GM11168 (cell line): ENCODE data around the gene LRTM2.

Experiments used
- in situ Hi-C: fragments of 300-500 bp; cut with MboI; formaldehyde crosslinking; loops from one replicate; pipeline ENCODE4 v1.12.0; 2022; ENCODE audit warnings: low sequenced_read_pairs; ENCODE audit not compliant: unreplicated experiment

Gene LRTM2

DNA sequence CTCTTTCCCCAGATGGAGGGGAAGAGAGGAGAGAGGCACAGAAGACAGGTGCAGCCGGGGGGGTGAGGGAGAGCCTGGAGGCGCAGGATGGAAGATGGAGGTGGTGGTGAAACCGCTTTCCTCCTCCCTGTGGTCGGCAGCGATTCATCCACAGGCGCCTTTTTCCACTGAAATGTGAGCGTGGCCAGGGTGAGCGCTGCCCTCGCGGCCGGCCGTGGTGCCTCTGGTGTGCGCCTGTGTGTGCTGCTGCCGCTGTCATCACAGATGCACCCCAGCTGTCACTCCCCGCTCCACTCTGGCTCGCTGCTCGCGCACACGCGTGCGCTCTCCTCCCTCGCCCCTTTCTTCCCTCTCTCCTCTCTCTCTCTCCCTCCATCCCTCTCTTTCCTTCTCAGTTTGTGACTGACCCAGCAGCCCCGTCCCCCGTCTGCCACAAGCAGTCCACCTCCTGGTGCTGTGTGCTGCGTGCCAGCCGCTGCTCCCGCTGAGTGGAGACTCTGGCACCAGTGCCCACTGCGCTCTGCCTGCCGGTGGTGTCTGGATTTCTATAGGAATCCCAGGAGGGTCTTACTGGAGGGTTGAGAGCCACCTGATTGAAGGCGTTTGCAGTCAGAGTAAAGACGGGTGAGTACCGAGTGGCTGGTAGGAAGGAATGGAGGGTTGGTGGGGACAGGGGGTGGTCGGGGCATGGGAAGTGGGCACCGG, at the start of gene LRTM2:
Gene LRTM2 (plus strand): TSS at position 375 of the 705 bp plus-strand sequence. CDS start 7,584 bp downstream, outside the sequence.
- in situ Hi-C loops, result no loop called here

DNA sequence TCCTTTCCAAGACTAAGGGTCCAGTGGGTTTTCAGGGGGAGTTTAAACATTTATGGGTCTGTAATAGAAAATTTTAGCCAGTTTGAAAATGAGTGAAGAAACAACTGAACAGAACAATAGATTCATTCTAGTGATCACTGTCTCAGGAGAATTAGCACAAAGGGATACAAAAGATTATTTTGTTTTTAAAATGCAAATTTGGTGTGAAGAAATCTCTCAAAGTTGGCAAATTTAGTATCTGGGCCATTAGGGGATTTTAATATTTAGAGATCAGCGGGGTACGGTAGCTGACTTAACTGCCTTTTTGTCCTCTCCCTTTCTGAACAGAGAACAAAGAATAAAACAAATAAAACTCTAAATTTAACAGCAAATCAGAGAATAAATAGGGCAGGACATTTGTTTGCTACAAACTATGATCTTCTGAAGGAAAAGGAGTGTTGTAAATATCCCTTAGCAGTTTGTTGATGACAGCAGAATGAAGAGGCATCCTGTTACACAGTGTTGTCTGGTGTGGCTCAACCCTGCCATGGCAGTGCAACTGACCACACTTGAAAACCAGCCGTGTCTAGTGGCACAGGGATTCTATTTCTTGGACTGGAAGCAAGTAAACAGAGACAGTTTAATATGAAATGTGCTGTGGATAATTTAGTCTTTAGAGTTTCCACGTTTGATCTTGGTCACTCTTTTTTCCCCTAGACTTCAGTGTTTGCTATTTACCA, 46.3 kb upstream of the LRTM2 start:
- in situ Hi-C loops, result no loop called here

DNA sequence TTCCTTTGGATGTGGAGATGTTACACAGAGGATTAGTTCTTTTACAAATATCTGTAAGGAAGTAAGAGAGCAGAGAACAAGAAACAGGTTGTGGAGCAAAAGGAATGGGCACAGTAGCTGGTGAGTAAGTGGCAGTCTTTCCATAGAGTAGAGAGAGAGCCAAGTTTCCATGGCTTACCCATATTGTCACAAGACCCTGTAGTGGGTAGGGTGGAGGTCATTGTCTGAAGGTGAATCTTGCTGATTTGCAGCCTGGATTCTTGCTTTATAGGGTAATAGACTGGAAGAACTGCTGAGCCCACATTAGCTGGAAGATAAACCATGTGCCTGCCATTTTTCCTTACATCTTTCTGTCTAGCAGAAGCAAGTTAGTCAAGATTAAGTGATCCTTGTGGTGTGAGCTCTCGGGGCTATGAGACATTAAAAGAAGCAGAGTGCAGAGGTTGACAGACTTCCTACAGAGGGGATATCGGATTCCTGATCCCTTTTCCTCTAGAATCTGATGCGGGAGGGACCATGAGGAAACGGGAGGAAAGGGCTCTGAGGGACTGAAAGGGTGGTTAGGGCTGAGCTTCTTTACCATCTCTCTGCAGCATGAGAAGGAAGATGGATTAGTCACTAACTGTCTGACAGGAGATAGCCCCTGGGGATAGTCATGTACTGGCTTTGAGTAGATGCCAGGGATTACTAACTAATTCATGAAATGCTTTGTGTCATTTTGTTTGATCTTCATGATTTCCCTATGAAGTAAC, 44.0 kb upstream of the LRTM2 start:
- in situ Hi-C loops, result no loop called here

DNA sequence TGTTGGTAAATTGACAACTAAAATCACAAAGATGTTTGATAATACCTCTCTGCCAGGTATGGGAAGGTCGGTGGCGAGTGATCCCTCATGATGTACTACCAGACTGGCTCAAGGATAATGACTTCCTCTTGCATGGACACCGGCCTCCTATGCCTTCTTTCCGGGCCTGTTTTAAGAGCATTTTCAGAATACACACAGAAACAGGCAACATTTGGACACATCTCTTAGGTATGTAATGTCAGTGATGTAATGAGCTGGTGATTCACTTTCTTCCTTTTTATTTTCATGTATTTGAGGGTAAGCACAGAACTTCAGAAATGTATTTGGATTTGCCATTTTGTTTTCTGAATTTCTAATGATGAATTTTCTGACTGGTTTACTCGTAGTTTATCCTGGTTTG, 42.6 kb upstream of the LRTM2 start:
- in situ Hi-C loops, result no loop called here

DNA sequence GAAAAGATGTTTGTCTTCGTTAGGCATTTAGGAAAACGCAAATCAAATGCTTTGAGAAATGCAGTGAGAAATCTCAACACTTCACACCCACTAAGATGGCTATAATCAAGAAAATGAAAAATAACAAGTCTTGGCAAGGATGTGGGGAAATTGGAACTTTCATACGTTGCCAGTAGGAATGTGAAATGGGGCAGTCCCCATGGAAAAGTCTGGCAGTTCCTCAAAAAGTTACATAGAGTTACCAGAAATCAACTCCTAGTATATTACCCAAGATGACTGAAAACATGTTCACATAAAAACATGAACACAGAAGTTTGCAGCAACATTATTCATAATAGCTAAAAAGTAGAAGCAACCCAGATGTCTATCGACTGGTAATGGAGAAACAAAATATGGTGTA, 41.5 kb upstream of the LRTM2 start:
- in situ Hi-C loops, result no loop called here

DNA sequence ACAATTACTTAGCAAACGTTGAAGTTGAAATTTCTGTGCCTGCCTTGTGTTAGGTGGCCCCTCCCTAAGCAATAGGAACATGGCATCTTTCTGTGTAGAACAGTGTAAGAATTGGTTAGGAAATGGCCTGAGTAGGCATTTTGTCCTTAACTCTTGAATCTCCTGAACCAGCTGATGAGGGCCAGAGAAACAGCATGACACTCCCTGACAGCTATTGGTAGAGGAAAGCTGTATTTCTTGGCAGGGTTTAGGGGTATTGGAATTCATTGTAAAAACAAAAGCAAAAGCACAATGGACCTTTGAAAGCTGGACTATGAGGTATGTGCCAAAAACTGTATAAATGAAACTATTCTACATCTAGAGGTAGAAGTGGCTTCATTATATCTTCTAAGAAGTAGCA, 40.6 kb upstream of the LRTM2 start:
- in situ Hi-C loops, result no loop called here

DNA sequence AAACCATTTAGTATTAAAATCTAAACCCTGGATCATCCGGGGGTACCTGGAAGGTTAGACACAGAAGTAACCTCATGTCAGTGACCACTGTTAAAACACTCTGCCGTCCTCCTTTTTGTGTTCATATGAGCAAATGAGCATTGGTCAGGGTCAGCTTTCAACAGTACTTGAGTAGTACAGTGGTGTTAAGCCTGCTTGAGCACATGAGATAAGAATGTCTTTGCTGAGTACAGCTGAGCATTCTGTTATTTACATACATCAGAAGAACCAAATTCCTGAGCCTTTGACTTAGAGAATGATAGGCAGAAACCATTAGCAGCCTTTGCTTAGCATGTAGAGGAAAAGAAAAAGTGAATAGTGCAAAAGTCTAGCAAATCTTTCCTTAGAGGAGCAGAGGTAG, 38.6 kb upstream of the LRTM2 start:
- in situ Hi-C loops, result no loop called here

DNA sequence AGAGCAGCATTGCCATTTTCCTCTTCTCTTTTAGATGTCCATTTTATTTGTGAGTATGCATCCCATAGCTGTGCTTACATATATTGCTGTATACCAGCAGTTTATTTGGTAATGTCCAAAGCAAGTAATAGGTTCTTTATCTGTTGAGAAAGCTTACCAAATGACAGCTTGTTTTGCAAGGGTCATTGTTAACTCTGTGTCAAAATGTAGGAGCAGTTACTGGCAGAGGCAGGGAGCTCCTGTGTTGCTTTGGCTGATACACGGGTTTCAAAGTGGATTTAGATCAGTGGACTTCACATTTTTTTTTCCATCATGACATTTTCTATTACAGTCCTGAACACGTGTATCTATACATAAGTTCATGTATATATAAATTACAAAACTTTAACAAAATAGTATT, 38.1 kb upstream of the LRTM2 start:
- in situ Hi-C loops, result no loop called here

DNA sequence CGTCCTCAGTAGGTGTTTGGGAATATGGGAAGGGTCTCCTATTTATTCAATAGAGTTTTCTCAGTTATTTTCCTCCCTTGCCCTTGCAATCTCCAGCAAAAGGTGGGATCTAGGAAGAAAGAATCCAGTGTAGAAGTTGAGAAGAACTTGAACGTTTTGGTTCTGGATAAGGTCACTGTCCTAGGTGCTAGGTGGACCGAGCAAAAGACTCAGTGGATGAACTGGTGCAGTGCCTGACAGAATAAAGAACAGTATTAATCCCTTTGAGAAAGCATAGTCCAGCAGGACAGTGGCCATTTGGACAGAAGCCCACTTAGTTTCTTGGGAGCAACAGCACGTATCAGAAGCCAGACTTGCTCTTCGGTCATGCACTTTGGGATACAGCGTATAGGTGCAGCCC, 32.7 kb upstream of the LRTM2 start:
- in situ Hi-C loops, result loop anchor here (5.0 kb wide), 1 partner anchor 140 kb away; no protein-coding TSS in a partner anchor

DNA sequence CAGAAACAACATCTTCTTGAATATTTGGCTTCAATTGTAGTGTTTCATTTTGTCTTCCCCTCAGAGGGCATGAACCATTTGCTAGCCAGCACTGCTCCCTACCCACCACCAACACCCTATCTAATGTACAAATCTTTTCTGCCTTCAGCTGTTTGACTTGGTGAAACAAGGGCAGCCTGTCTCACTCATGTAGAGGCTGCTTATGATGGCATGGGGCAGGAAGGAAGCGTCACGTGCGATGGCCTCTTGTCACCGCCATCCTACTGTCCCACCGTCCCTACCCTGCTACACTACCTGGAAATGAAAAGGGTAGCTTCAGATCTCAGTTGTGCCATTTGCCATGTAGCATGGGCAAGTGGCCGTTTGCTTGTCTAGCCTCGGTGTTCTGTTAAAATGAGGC, 29.9 kb upstream of the LRTM2 start:
- in situ Hi-C loops, result loop anchor here (5.0 kb wide), 1 partner anchor 147 kb away; no protein-coding TSS in a partner anchor

DNA sequence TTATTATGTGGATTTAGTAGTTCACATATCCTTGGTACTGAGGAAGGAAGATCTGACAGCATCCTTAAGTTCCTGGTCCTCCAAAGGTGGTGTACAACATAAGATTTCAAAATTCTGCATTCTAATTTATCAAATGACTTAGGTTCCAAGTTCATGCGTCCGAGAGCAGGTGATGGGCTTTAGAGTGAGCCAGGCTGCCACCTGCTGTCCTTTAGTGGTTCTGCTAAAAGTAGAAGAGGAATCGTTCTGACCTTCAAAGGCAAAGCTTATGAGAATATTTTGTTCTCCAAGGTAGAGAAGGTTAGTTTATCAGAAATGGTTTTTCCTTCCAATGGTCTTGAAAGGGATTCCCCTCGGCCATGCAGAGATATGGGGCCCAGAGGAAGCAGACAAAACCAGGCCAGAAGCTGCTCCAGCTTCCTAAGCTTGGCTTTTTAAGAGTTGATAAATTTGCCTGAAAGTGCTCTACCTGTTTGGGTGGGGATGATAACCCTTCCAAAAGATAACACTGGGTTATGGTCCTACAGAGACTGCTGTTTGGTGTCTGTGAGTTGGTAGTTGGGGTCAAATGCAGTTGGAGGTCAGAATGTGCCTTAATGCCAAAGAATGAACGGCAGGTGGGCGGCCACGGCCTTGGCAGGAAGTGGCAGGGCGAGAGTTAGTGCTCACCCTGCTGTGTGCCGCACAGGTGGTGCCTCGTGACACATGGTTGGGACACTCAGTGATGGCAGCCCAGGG, 29.1 kb upstream of the LRTM2 start:
- in situ Hi-C loops, result loop anchor here (5.0 kb wide), 1 partner anchor 146 kb away; no protein-coding TSS in a partner anchor

DNA sequence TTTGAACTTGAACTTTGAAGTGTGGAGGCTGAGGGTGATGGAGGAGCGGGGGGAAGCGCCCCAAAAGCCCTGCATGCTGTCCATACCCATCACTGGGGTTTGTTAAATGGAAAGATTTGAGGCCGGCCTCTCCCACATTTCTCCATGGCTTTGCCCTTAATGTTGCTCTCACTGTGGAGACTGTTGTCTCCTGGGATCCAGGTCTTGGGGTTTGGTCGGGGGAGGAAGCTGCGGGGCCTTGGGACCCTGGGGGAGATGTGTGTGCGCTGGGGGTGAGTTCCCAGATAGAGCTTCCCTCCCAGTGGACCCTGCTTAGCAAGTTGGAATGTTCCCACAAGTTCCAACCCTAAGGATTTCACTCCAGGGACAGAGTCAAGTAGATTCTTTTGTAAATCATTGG, 28.0 kb upstream of the LRTM2 start:
- in situ Hi-C loops, result loop anchor here (5.0 kb wide), 1 partner anchor 145 kb away; no protein-coding TSS in a partner anchor

DNA sequence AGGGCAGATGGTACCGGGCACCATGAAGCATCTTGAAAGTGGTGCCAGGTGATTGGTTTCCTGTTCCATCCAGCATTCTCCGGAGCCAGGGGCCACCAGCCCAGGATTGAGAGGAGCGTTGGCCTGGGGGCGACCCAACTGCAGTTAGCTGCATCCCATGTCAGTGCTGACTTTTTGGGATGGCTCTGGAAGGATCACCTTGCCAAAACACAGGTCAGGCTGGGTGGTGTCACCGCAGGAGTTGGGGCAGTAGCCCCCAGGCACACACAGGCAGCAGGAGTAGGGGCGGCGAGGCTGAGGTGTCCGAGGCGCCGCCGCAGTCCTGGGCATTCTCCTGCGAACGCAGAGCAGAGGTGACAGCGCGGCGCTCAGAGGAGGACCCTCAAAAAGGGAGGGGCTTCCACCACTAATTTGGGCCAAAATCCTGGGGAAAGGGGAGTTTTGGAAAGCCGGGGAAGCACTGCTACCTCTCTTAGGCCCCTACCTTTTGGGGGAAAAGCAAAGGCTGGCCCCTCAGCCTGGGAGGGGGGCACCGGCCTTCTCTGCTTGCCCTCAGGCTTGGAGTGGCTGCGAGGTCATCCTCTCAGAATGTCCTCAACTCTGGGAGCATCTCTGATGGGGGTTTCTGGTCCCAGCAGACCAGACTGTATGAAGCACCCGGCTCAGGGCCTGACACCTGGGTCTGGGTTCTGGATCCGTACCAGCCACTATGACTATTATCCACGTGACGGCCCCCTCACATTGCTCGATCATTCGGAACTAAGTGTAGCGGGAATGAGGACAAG, 26.7 kb upstream of the LRTM2 start:
- in situ Hi-C loops, result loop anchor here (5.0 kb wide), 1 partner anchor 144 kb away; no protein-coding TSS in a partner anchor

DNA sequence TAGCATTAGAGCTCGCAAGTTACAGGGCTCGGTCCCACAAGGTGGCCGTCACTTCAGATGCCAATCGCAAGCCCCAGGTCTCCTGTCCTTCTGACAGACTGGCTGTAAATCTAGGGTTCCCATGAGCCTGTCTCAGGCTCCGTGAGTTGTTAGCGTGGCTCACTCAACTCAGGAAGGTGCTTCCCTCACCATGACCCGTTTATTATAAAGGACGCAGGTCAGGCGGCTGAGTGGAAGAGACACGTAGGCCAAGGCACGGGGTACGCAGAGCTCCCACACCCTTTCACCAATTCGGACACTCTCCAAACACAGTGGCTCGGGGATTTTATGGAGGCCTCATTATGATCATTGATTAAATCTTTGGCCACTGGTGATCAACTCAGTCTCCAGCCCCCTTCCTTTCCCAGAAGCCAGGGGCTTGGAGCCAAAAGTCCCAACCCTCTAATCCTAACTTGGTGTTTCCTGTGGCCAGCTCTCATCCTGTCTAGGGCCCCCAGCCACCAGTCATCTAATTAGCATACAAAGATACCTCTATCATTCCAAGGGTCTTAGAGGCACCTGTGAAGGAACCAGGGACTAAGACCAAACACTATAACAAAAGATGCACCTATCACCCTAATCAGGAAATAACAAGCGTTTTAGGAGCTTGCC, 25.8 kb upstream of the LRTM2 start:
- in situ Hi-C loops, result loop anchor here (5.0 kb wide), 1 partner anchor 143 kb away; no protein-coding TSS in a partner anchor

DNA sequence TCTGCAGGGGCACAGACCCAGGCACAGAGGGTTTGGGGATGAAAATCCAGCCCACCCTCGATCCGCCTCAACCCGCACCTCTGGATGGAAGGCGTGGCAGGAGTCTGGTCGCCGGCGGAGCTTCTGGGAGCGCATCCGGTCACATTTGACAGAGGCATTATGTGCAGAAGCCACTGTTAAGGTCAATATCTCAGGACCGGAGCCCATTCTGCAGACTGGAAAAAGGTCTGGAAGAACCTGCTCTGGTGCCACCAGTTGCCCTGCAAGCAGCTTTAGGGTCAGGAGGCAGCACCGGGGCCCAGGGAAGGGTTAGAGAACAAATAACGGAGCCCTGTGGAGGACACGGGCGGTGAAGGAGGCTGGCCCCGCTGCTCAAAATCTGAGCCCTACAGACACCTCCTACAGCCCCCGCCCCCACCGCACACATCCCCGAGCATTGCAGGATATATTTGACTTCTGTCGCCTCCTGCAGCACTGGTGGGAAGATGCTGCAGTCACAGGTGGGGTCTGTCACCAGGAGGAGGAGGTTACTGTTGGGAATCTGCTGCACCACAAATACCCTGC, 25.1 kb upstream of the LRTM2 start:
- in situ Hi-C loops, result no loop called here

DNA sequence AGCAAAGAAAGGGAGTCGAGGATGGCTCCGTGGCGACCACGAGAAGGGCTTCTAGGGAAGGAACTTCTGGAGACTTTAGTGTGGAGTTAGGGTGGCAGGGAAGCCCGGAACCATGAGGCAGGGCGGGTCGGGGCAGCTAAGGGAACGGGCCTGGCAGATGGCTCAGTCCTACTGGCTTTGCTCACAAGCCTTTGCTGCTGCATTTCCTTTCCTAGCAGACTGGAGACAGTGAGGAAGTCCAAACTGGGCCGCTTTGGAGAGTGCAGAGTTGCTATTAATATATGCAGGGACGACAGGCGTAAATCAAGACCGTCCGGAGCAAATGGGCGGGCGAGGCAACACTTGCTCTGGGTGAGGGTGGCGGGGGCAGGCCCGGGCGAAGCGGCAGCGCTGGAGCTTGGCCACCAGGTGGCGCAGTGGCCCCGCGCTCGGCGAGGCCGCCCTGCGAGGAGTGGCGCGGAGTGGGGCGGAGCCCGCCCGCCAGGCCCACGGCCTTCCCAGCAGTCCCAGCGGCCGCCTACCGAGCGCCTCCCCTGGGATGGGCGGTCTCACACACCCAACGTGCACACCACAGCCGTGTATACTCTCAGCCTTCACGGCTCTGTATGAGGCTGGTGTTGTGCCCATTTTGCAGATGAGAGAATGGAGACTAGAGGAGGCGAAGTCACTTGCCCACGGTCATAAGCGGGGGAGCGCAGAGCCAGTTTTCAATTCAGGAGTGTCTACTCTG, 24.4 kb upstream of the LRTM2 start:
- in situ Hi-C loops, result no loop called here

DNA sequence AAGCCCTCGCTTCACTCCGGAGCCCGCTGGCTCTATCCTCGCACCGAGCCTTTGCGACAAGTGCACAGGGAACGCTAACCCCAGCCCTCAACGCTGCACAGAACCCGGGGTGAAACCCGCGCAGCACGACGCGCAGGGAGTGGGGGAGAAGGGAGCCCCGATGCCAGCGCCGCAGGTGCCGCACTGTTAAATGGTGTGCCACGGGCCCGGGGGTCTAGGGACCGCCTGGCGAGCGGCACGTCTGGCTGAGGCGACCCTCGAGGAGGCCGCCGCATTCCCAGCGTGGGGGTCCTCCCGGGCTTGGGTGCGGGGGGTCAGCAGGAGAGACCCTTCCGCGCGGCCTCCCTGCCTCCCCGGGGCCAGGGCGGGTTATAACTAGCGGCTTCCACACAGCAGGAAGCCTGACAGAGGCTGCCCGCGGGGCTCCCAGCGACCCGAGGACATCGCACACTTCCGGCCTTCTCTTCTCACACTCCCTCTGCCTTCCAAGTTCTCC, 23.8 kb upstream of the LRTM2 start:
- in situ Hi-C loops, result no loop called here
